ENCODE results near the gene SPNS1. TPM values are rescaled to one million over a fixed set of nuclear protein-coding genes. Genes with fewer than 3 reads are reported as not detected.

The SPNS1 gene
- total RNA-seq, 4 donors from 2014 or later: 15.3 to 24.6 (median 18.9) TPM

- TF ChIP-seq, protein P1, sequence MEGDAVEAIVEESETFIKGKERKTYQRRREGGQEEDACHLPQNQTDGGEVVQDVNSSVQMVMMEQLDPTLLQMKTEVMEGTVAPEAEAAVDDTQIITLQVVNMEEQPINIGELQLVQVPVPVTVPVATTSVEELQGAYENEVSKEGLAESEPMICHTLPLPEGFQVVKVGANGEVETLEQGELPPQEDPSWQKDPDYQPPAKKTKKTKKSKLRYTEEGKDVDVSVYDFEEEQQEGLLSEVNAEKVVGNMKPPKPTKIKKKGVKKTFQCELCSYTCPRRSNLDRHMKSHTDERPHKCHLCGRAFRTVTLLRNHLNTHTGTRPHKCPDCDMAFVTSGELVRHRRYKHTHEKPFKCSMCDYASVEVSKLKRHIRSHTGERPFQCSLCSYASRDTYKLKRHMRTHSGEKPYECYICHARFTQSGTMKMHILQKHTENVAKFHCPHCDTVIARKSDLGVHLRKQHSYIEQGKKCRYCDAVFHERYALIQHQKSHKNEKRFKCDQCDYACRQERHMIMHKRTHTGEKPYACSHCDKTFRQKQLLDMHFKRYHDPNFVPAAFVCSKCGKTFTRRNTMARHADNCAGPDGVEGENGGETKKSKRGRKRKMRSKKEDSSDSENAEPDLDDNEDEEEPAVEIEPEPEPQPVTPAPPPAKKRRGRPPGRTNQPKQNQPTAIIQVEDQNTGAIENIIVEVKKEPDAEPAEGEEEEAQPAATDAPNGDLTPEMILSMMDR (IDR thresholded peaks at IDR 0.05; ENCODE audit: low read depth): no peak
Measured at GRCh38 chr16:28964496-28964895, 10.1 kb upstream of the SPNS1 start.

DNA sequence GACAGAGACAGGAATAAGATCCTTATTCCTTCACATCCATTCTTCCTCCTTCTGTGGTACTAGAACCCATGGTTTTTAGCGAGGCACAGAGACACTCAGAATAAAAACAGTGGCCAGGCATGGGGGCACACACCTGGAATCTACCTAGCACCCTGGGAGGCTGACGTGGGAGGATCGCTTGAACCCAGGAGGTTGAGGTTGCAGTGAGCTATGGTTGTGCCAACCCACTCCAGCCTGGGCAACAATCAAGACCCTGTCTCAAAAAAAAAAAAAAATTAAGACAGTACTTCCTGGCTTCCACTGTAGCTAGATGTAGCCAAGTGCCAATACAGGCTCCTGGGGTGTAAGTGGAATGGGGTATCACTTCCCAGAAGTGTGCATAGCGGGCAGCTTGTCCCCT lies 7.4 kb upstream of the SPNS1 start:
- TF ChIP-seq, protein P1 (IDR thresholded peaks at IDR 0.05; ENCODE audit: low read depth): no peak

GRCh38 chr16:28974007-28974436 lies 556 bp upstream of the SPNS1 start:
- TF ChIP-seq, protein P1 (IDR thresholded peaks at IDR 0.05; ENCODE audit: low read depth): no peak

DNA sequence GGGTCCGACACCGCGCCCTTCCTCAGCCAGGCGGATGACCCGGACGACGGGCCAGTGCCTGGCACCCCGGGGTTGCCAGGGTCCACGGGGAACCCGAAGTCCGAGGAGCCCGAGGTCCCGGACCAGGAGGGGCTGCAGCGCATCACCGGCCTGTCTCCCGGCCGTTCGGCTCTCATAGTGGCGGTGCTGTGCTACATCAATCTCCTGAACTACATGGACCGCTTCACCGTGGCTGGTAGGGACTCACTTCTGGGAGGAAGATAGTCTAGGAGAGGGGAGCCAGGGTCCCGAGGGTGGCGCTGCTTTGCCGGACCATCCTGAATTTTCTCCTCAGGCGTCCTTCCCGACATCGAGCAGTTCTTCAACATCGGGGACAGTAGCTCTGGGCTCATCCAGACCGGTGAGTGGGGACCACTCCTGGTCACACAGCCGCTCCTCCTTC lies 601 bp downstream of the SPNS1 start:
- TF ChIP-seq, protein P1 (IDR thresholded peaks at IDR 0.05; ENCODE audit: low read depth): no peak

- TF ChIP-seq, protein P1 (IDR thresholded peaks at IDR 0.05; ENCODE audit: low read depth): no peak
Measured at GRCh38 chr16:28977703-28978662, 3.4 kb downstream of the SPNS1 start.

DNA sequence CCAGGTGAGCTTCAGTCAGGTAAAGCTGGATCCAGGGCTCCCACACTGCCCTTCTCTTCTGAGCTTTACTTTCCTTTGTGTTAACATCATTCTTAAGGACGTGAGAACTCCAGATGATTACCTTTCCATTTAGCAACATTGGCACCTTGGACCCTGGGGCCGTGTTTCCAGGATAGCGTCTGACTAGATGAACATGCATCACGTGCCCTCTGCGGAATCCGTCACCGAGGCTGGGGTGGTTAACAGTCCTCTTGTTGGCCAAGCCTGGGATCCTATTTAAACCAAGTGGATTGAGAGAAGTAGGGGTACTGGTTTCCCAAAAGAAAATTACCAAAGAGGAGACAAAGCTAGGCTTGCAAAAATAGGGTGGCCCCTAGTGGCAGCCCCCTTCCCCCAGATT lies 6.4 kb downstream of the SPNS1 start:
- TF ChIP-seq, protein P1 (IDR thresholded peaks at IDR 0.05; ENCODE audit: low read depth): no peak

- TF ChIP-seq, protein P1 (IDR thresholded peaks at IDR 0.05; ENCODE audit: low read depth): no peak
Measured at GRCh38 chr16:28981517-28981916, 6.9 kb downstream of the SPNS1 start.

Data from subcutaneous adipose tissue (tissue), 4 donors.